Tracheal epithelial cell (primary cell): ENCODE data around the gene SLC52A3. TPM values are rescaled to one million over a fixed set of nuclear protein-coding genes. Genes with fewer than 3 reads are reported as not detected.

Experiments
- total RNA-seq: library from RNA; depleted of rRNA; stranded (reverse); fragments of >200 nt; gene quantifications from 2 replicates; pipeline ENCODE4 v1.2.1, GENCODE V29; 2014

The SLC52A3 gene
- 0.96 and 1.3 TPM in 2 replicates for total RNA-seq

DNA sequence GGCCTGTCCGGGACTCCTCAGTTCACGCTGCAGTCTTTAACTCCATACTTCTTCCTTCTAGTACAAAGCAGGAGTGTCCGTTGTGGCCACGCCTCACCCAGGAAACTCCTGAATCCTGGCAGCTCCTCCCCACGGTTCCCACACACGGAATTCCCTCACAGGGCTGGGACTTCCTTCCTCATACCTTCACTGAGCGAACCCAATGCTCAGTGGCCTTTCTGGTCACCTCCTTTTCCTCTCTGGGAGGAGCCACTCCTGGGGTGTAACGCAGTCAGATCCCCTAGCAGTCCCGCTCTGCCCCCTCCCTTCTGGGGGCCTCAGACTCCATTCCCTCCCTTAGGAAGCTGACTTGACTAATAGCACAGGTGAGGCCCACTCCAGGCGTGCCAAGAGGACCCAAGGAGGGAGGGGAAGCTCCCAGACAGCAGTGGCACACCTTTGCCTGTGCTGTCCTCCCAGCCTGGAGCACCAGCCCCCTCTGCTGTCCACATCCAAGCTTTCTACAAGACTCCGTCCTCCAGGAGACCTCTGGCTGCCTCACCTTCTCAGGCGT is at the start of gene SLC52A3:
SLC52A3 (minus strand) TSS at position 75 of the 553 bp plus-strand sequence. CDS start 2,726 bp downstream, outside the sequence.

Other genes starting within 250 kb of the SLC52A3 start
- 148 and 233 TPM in 2 replicates for gene CSNK2A1, start 224.7 kb downstream of the SLC52A3 start, total RNA-seq
- not detected in 2 replicates for gene TCF15, start 158.2 kb downstream of the SLC52A3 start, total RNA-seq
- gene SRXN1, start 115.3 kb downstream of the SLC52A3 start, total RNA-seq = 68.0 and 171 TPM in 2 replicates
- gene SCRT2, start 92.7 kb downstream of the SLC52A3 start, total RNA-seq = not detected in 2 replicates
- gene FAM110A, start 65.2 kb upstream of the SLC52A3 start, total RNA-seq = 10.1 and 15.8 TPM in 2 replicates
- gene ANGPT4, start 147.8 kb upstream of the SLC52A3 start, total RNA-seq = not detected in 2 replicates
- gene RSPO4, start 233.8 kb upstream of the SLC52A3 start, total RNA-seq = not detected in 2 replicates